Calu3 (cell line): ENCODE measurements around the gene STAC3. TPM values are rescaled to one million over a fixed set of nuclear protein-coding genes. Genes with fewer than 3 reads are reported as not detected.

Source experiments
- BruUV-seq: library from RNA; stranded (reverse); fragments of 400-500 nt; replicated peaks from 2 replicates; lab custom pipeline; 2021; lab: Mats Ljungman, UMichigan
- CTCF ChIA-PET: fragments of 300-600 bp; sonication (Branson Sonifier 250); formaldehyde crosslinking; loops from one replicate; lab custom pipeline; 2022; ENCODE audit warnings: antibody characterized with exemption; lab: Charles Lee
- DNase-seq: peaks from one replicate; pipeline ENCODE4 v3.0.0; 2022
- H3K27ac Mint-ChIP-seq: one replicate; pipeline ENCODE4 v1.8.0; 2022; ENCODE audit warnings: mixed read lengths; ENCODE audit not compliant: unreplicated experiment
- H3K27me3 Mint-ChIP-seq: one replicate; pipeline ENCODE4 v1.8.0; 2022; ENCODE audit warnings: mixed read lengths; ENCODE audit not compliant: unreplicated experiment
- H3K36me3 Mint-ChIP-seq: one replicate; pipeline ENCODE4 v1.8.0; 2022; ENCODE audit warnings: mild to moderate bottlenecking, moderate library complexity, mixed read lengths; ENCODE audit not compliant: insufficient read depth, unreplicated experiment
- H3K4me1 Mint-ChIP-seq: one replicate; pipeline ENCODE4 v1.8.0; 2022; ENCODE audit warnings: mild to moderate bottlenecking, low read depth, mixed read lengths; ENCODE audit not compliant: unreplicated experiment
- H3K4me3 Mint-ChIP-seq: one replicate; pipeline ENCODE4 v1.8.0; 2022; ENCODE audit warnings: mild to moderate bottlenecking, low read depth, moderate library complexity, mixed read lengths; ENCODE audit not compliant: unreplicated experiment
- H3K9me3 Mint-ChIP-seq: one replicate; pipeline ENCODE4 v1.8.0; 2022; ENCODE audit warnings: low read depth, mixed read lengths; ENCODE audit not compliant: unreplicated experiment
- intact Hi-C: fragments of 100-400 bp; cut with micrococcal nuclease; formaldehyde crosslinking; loops from one replicate; pipeline ENCODE4 v1.10.0; 2022; ENCODE audit not compliant: unreplicated experiment
- total RNA-seq: library from RNA; stranded (reverse); gene quantifications from 2 replicates; pipeline ENCODE4 v1.2.3, GENCODE V29; 2022
- TF ChIP-seq, protein P1 (sequence below): fragments of 200-600 bp; IDR thresholded peaks from one replicate; pipeline ENCODE4 v1.8.0; 2022; ENCODE audit warnings: antibody characterized with exemption; ENCODE audit not compliant: unreplicated experiment

The STAC3 gene
- total RNA-seq, 1 experiment from 2014 or later = 5.0 TPM

DNA sequence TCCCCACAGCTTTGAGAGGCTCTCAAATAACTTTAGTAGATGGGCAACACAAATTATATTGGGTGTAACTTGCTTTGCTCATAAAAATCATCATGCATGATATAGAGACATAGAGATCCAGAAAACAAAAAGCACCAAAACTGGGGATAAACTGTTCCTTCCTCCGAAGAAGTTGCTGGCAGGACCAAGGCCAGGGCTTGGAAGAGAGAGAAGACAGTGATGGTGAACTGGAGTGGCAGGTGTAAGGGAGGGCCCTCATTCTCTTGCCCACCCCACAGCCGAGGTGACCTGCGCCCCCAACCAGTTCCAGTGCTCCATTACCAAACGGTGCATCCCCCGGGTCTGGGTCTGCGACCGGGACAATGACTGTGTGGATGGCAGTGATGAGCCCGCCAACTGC lies 49.8 kb downstream of the STAC3 start:
- H3K4me1 Mint-ChIP-seq = no peaks in the 10 kb centered on the region
- H3K9me3 Mint-ChIP-seq = no peaks in the 10 kb centered on the region
- no TSS peak for BruUV-seq
- intact Hi-C loops = no loop called here
- no peak overlapping the region for H3K27ac Mint-ChIP-seq
- peaks cover 20% of the 10 kb centered on the region for H3K27me3 Mint-ChIP-seq
- TF ChIP-seq, protein P1, sequence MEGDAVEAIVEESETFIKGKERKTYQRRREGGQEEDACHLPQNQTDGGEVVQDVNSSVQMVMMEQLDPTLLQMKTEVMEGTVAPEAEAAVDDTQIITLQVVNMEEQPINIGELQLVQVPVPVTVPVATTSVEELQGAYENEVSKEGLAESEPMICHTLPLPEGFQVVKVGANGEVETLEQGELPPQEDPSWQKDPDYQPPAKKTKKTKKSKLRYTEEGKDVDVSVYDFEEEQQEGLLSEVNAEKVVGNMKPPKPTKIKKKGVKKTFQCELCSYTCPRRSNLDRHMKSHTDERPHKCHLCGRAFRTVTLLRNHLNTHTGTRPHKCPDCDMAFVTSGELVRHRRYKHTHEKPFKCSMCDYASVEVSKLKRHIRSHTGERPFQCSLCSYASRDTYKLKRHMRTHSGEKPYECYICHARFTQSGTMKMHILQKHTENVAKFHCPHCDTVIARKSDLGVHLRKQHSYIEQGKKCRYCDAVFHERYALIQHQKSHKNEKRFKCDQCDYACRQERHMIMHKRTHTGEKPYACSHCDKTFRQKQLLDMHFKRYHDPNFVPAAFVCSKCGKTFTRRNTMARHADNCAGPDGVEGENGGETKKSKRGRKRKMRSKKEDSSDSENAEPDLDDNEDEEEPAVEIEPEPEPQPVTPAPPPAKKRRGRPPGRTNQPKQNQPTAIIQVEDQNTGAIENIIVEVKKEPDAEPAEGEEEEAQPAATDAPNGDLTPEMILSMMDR = no peak
- peaks cover 3% of the 10 kb centered on the region for H3K36me3 Mint-ChIP-seq
- CTCF ChIA-PET = no interaction called here
- DNase-seq = no peak
- no peak overlapping the region for H3K4me3 Mint-ChIP-seq

DNA sequence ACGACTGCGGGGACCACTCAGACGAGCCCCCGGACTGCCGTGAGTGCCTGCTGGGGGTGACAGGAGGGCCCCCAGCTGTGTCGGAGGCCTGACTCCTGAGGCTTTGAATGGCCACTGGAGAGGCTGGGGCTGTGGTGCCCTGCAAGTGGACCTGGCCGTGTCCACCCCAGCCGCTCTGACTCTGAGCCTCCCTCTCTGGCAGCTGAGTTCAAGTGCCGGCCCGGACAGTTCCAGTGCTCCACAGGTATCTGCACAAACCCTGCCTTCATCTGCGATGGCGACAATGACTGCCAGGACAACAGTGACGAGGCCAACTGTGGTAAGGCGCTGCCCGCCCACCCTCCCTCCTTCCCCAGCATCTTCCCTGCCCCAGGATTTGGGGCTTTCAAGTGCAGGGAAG lies 50.5 kb downstream of the STAC3 start:
- DNase-seq = no peak
- Mint-ChIP-seq H3K27me3 (peaks cover 28% of the 10 kb centered on the region), H3K9me3 (no peaks in the 10 kb centered on the region), H3K27ac (no peak overlapping the region), H3K4me1 (no peaks in the 10 kb centered on the region), H3K4me3 (no peak overlapping the region), H3K36me3 (peaks cover 3% of the 10 kb centered on the region)
- TF ChIP-seq, protein P1 = no peak
- intact Hi-C loops = no loop called here
- CTCF ChIA-PET = no interaction called here
- no TSS peak for BruUV-seq

DNA sequence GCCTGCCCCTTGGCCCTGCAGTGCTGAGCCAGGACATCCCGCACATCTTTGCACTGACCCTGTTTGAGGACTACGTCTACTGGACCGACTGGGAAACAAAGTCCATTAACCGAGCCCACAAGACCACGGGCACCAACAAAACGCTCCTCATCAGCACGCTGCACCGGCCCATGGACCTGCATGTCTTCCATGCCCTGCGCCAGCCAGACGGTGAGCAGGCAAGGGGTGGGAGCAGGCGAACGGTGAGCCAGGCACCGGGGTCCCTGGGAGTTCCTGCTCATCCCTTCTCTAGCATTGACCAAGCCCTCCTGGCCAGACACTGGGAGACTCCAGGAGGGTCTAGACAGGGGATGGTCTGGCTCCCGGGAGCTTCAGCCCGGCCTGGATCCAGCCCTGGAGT lies 51.8 kb downstream of the STAC3 start:
- H3K9me3 Mint-ChIP-seq = no peaks in the 10 kb centered on the region
- no peaks in the 10 kb centered on the region for H3K4me1 Mint-ChIP-seq
- CTCF ChIA-PET = no interaction called here
- H3K27ac Mint-ChIP-seq = no peak overlapping the region
- peaks cover 3% of the 10 kb centered on the region for H3K36me3 Mint-ChIP-seq
- H3K27me3 Mint-ChIP-seq = peaks cover 32% of the 10 kb centered on the region
- no peak for DNase-seq
- intact Hi-C loops = no loop called here
- TF ChIP-seq, protein P1 = no peak
- H3K4me3 Mint-ChIP-seq = no peak overlapping the region
- no TSS peak for BruUV-seq

DNA sequence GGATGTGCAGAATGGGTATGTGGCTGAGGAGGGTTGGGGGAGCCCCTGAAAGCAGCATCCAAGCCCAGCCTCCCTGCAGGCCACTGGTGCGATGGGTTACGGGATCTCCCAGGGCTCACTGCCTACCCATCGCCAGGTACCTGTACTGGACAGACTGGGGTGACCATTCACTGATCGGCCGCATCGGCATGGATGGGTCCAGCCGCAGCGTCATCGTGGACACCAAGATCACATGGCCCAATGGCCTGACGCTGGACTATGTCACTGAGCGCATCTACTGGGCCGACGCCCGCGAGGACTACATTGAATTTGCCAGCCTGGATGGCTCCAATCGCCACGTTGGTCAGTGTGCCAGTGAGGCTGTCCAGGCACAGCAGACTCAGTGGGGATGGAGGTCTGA lies 52.7 kb downstream of the STAC3 start:
- H3K27ac Mint-ChIP-seq = no peak overlapping the region
- H3K36me3 Mint-ChIP-seq = peaks cover 3% of the 10 kb centered on the region
- no TSS peak for BruUV-seq
- H3K9me3 Mint-ChIP-seq = no peaks in the 10 kb centered on the region
- no peak overlapping the region for H3K4me3 Mint-ChIP-seq
- TF ChIP-seq, protein P1 = no peak
- no peaks in the 10 kb centered on the region for H3K4me1 Mint-ChIP-seq
- DNase-seq = no peak
- CTCF ChIA-PET = no interaction called here
- H3K27me3 Mint-ChIP-seq = peaks cover 32% of the 10 kb centered on the region
- intact Hi-C loops = no loop called here
